DOHH2 (cell line): ENCODE measurements around the gene RASA4B.
A peak's percentile ranks its signal among the peaks of the same experiment; 100 is the strongest.

ENCODE experiments used
- H3F3A ChIP-seq: fragments of 200-600 bp; sonication (generic), shearing (Covaris generic); 2 replicates; pipeline ENCODE4 v1.6.0; 2016; ENCODE audit warnings: antibody characterized with exemption, mild to moderate bottlenecking; ENCODE audit not compliant: control insufficient read depth, insufficient read depth
- H3K27ac ChIP-seq: fragments of 200-600 bp; sonication (generic); 2 replicates; pipeline ENCODE4 v1.5.1; 2014; ENCODE audit warnings: low read depth, mild to moderate bottlenecking, low read length, moderate library complexity
- H3K27me3 ChIP-seq: fragments of 200-600 bp; sonication (generic); 2 replicates; pipeline ENCODE4 v1.6.1; 2014; ENCODE audit warnings: mild to moderate bottlenecking, low read length, mixed read lengths; ENCODE audit not compliant: control insufficient read depth
- H3K36me3 ChIP-seq: fragments of 200-600 bp; sonication (generic); 2 replicates; pipeline ENCODE4 v1.6.1; 2014; ENCODE audit warnings: mild to moderate bottlenecking, low read length, moderate library complexity, mixed read lengths; ENCODE audit not compliant: control insufficient read depth
- H3K4me1 ChIP-seq: fragments of 200-600 bp; sonication (generic); 2 replicates; pipeline ENCODE4 v1.6.1; 2014; ENCODE audit warnings: mild to moderate bottlenecking, low read length, mixed read lengths; ENCODE audit not compliant: control insufficient read depth
- H3K4me2 ChIP-seq: fragments of 200-600 bp; sonication (generic); 2 replicates; pipeline ENCODE4 v1.6.0; 2014; ENCODE audit warnings: mild to moderate bottlenecking, low read length, moderate library complexity
- H3K4me3 ChIP-seq: fragments of 200-600 bp; sonication (generic); 2 replicates; pipeline ENCODE4 v1.5.1; 2014; ENCODE audit warnings: mild to moderate bottlenecking, low read length, mixed read lengths
- H3K79me2 ChIP-seq: fragments of 200-600 bp; sonication (generic); 2 replicates; pipeline ENCODE4 v1.6.1; 2014; ENCODE audit warnings: mild to moderate bottlenecking, low read length, mixed read lengths; ENCODE audit not compliant: control insufficient read depth
- H3K9me2 ChIP-seq: fragments of 200-600 bp; sonication (generic); replicated peaks from 2 replicates; pipeline ENCODE4 v1.6.1; 2014; ENCODE audit warnings: mild to moderate bottlenecking, low read length, mixed read lengths; ENCODE audit not compliant: control insufficient read depth
- H3K9me3 ChIP-seq: fragments of 200-600 bp; sonication (generic); 2 replicates; pipeline ENCODE4 v1.6.1; 2014; ENCODE audit warnings: antibody characterized with exemption, low read length, mixed read lengths; ENCODE audit not compliant: control insufficient read depth, insufficient read depth
- H4K20me1 ChIP-seq: fragments of 200-600 bp; sonication (generic); 2 replicates; pipeline ENCODE4 v1.6.0; 2014; ENCODE audit warnings: low read depth, mild to moderate bottlenecking, antibody characterized with exemption, low read length, moderate library complexity; ENCODE audit not compliant: control insufficient read depth, insufficient read depth
- EZH2phosphoT487 ChIP-seq: fragments of 200-600 bp; sonication (generic); IDR thresholded peaks from 2 replicates; pipeline ENCODE4 v1.6.1; 2017; ENCODE audit warnings: borderline replicate concordance, mild to moderate bottlenecking, antibody characterized with exemption, low read length, moderate library complexity, mixed read lengths
- TF ChIP-seq, protein P1 (sequence below): fragments of 200-600 bp; sonication (generic); IDR thresholded peaks from one replicate; pipeline ENCODE4 v1.5.1; 2014; ENCODE audit warnings: antibody characterized with exemption, mild to moderate bottlenecking, low read depth, low read length; ENCODE audit not compliant: poor library complexity, severe bottlenecking

RASA4B gene

DNA sequence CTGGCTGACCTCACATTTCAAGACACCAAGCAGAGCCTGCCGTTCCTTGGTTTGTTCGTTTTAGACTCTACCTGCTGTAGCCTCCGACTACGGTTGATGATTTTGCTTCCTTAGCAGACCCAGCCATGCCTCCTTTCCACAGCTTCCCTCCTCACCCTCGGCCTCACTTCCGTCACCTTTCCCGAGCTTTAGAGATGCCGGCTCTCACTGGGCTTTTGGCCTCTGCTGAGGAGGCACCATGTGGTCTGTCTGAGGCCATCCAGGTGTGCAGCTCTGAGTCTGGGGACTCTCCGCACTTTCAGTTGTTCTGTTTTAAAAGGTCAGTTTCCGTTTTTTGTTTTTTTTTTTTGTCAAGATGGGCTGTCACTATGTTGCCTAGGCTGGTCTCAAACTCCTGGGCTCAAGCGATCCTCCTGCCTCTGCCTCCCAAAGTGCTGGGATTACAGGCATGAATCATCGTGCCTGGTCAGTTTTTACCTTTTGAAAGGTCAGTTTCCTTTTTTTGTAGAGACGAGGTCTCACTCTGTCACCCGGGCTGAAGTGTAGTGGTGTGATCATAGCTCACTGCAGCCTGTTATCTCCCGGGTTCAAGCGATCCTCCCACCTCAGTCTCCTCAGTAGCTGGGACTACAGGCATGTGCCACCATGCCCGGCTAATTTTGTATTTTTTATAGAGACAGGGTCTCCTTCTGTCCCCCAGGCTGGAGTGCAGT lies 72.5 kb downstream of the RASA4B start:
- Histone ChIP-seq H3K9me3 (no peaks in the 10 kb centered on the region), H3K27ac (peak overlapping the region; percentile 98), H3K79me2 (peaks cover 49% of the 10 kb centered on the region), H3F3A (peaks cover 50% of the 10 kb centered on the region), H3K36me3 (peaks cover 76% of the 10 kb centered on the region), H3K4me3 (peak overlapping the region; percentile 50), H4K20me1 (no peaks in the 10 kb centered on the region), H3K4me1 (peaks cover 73% of the 10 kb centered on the region), H3K9me2 (no peaks in the 10 kb centered on the region), H3K4me2 (peak overlapping the region; percentile 66), H3K27me3 (no peaks in the 10 kb centered on the region)
- TF ChIP-seq, protein P1, sequence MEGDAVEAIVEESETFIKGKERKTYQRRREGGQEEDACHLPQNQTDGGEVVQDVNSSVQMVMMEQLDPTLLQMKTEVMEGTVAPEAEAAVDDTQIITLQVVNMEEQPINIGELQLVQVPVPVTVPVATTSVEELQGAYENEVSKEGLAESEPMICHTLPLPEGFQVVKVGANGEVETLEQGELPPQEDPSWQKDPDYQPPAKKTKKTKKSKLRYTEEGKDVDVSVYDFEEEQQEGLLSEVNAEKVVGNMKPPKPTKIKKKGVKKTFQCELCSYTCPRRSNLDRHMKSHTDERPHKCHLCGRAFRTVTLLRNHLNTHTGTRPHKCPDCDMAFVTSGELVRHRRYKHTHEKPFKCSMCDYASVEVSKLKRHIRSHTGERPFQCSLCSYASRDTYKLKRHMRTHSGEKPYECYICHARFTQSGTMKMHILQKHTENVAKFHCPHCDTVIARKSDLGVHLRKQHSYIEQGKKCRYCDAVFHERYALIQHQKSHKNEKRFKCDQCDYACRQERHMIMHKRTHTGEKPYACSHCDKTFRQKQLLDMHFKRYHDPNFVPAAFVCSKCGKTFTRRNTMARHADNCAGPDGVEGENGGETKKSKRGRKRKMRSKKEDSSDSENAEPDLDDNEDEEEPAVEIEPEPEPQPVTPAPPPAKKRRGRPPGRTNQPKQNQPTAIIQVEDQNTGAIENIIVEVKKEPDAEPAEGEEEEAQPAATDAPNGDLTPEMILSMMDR: no peak
- no peak for TF ChIP-seq EZH2phosphoT487

DNA sequence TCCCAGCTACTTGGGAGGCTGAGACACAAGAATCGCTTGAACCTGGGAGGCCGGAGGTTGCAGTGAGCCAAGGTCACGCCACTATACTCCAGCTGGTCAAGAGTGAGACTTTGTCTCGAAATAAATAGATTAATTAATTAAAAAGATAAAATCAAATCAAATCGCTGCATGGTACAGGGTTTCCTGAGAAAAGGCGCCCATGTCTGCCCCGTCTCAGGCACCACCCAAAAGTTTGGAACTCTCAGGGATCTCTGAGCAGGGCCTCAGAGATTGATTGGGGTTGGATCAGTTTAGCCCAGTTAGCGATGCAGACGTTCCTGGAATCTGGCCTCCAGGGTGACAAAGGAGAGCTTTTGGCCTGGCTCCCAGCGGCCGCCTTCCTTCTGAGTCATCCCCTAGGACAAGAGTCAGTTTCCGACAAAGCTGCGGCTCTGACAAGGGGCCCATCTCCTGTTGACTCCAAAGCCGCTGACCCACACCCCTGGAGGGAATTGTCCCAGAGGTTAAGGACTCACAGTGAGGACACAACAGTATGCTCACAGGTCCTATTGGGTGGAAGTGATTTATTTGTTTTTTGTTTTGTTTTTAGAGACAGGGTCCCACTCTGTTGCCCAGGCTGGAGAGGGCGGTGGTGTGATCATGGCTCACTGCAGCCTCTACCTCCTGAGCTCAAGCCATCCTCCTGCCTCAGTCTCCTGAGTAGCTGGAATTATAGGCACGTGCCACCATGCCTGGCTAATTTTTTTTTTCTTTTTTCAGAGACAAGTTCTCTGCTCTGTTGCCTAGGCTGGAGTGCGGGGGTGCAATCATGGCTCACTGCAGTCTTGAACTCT lies 77.4 kb downstream of the RASA4B start:
- Histone ChIP-seq H3K27me3 (no peaks in the 10 kb centered on the region), H3K36me3 (peaks cover 84% of the 10 kb centered on the region), H3K27ac (peak overlapping the region; percentile 98), H3K4me2 (peak overlapping the region; percentile 68), H3F3A (peaks cover 49% of the 10 kb centered on the region), H3K4me3 (peak overlapping the region; percentile 46), H3K9me2 (no peaks in the 10 kb centered on the region), H3K9me3 (no peaks in the 10 kb centered on the region), H4K20me1 (no peaks in the 10 kb centered on the region; the same call in 1 of the 2 replicates), H3K79me2 (peaks cover 59% of the 10 kb centered on the region), H3K4me1 (peaks cover 91% of the 10 kb centered on the region)
- no peak for TF ChIP-seq EZH2phosphoT487
- TF ChIP-seq, protein P1: no peak

DNA sequence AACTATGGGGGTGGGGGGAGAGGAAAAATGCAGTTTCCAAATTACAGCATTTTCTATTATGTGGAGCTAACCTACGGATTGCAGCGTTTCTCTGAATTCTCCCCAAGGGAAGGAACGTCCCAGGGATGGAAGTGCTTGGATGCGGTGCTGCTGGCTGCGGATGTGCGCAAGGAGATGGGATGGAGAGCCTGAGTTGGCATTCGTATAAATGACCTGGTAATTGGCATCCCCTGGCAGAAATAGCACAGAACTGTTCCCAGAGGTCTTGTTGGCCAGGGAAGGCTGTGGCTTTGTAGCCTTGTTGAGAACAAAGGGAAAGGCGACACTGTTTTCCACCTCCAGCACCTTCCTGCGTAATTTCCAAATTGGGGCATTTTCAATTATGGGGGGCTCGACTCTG lies 81.5 kb downstream of the RASA4B start:
- H3F3A ChIP-seq: peaks cover 38% of the 10 kb centered on the region
- H4K20me1 ChIP-seq: no peaks in the 10 kb centered on the region; the same call in 1 of the 2 replicates
- peaks cover 81% of the 10 kb centered on the region for H3K4me1 ChIP-seq
- TF ChIP-seq, protein P1: no peak
- no peak for TF ChIP-seq EZH2phosphoT487
- H3K4me2 ChIP-seq: peak overlapping the region; percentile 93
- H3K27me3 ChIP-seq: no peaks in the 10 kb centered on the region
- peak overlapping the region; percentile 78 for H3K4me3 ChIP-seq
- peaks cover 63% of the 10 kb centered on the region for H3K79me2 ChIP-seq
- no peaks in the 10 kb centered on the region for H3K9me2 ChIP-seq
- peaks cover 73% of the 10 kb centered on the region for H3K36me3 ChIP-seq
- H3K9me3 ChIP-seq: no peaks in the 10 kb centered on the region
- H3K27ac ChIP-seq: peak overlapping the region; percentile 76
